OCI-LY7 (cell line): ENCODE data around the gene CHN2.

Source experiments
- EZH2phosphoT487 ChIP-seq: fragments of 200-600 bp; sonication (generic); IDR thresholded peaks from 2 replicates; pipeline ENCODE4 v1.6.1; 2018; ENCODE audit warnings: low read depth, borderline replicate concordance, mild to moderate bottlenecking, mixed run types, antibody characterized with exemption, low read length, moderate library complexity, mixed read lengths
- TF ChIP-seq, protein P1 (sequence below): fragments of 200-600 bp; sonication (generic); conservative IDR thresholded peaks from 2 replicates; pipeline ENCODE4 v1.5.1; 2014; ENCODE audit warnings: mild to moderate bottlenecking, antibody characterized with exemption, low read length, moderate library complexity, mixed read lengths

DNA sequence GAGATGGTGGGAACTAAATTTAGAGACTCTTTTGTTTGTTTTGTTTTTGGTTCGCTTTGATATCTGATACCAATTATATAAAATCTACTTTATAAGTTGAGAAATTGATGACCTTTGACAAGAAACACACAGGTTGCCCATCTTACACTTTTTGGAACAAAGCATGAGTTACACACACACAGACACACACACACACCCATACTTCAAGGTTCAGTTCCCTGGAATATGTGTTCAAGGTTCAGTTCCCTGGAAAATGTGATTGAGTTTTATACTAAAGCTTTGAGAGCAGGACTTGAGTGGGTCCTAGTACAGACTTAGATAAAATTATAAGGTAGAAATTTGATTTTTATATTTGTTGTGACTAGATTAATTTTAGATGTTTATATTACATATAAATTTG lies 234.8 kb downstream of the CHN2 start:
- TF ChIP-seq, protein P1, sequence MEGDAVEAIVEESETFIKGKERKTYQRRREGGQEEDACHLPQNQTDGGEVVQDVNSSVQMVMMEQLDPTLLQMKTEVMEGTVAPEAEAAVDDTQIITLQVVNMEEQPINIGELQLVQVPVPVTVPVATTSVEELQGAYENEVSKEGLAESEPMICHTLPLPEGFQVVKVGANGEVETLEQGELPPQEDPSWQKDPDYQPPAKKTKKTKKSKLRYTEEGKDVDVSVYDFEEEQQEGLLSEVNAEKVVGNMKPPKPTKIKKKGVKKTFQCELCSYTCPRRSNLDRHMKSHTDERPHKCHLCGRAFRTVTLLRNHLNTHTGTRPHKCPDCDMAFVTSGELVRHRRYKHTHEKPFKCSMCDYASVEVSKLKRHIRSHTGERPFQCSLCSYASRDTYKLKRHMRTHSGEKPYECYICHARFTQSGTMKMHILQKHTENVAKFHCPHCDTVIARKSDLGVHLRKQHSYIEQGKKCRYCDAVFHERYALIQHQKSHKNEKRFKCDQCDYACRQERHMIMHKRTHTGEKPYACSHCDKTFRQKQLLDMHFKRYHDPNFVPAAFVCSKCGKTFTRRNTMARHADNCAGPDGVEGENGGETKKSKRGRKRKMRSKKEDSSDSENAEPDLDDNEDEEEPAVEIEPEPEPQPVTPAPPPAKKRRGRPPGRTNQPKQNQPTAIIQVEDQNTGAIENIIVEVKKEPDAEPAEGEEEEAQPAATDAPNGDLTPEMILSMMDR = no peak
- TF ChIP-seq EZH2phosphoT487 = no peak
